ENCODE measurements around the gene WNK2. TPM values are rescaled to one million over a fixed set of nuclear protein-coding genes. Genes with fewer than 3 reads are reported as not detected.

Gene WNK2
- total RNA-seq, 2 experiments from 2014 or later: 0.05 TPM; not detected in 1

GRCh38 chr9:93211654-93212001 lies 27.7 kb downstream of the WNK2 start:
- Mint-ChIP-seq H3K4me1 (no peaks in the 10 kb centered on the region), H3K27me3 (peaks cover 6% of the 10 kb centered on the region), H3K4me3 (no peak overlapping the region), H3K36me3 (ENCODE audit: low read depth) (no peaks in the 10 kb centered on the region), H3K9me3 (peaks cover 9% of the 10 kb centered on the region), H3K27ac (no peak overlapping the region)
- ChIA-PET POLR2A (no interaction called here), CTCF (no interaction called here)
- DNase-seq: no peak

GRCh38 chr9:93212409-93212808 lies 28.5 kb downstream of the WNK2 start:
- peaks cover 6% of the 10 kb centered on the region for H3K27me3 Mint-ChIP-seq
- POLR2A ChIA-PET: no interaction called here
- CTCF ChIA-PET: no interaction called here

GRCh38 chr9:93216073-93216365 lies 32.1 kb downstream of the WNK2 start:
- Mint-ChIP-seq H3K27ac (no peak overlapping the region), H3K4me3 (no peak overlapping the region), H3K4me1 (no peaks in the 10 kb centered on the region), H3K27me3 (peaks cover 6% of the 10 kb centered on the region), H3K36me3 (ENCODE audit: low read depth) (no peaks in the 10 kb centered on the region), H3K9me3 (peaks cover 2% of the 10 kb centered on the region)
- ChIA-PET POLR2A (no interaction called here), CTCF (no interaction called here)
- DNase-seq: no peak

More at GRCh38 chr9:93212409-93212808, 28.5 kb downstream of the WNK2 start:
- Mint-ChIP-seq H3K9me3 (peaks cover 9% of the 10 kb centered on the region), H3K4me3 (no peak overlapping the region), H3K27ac (no peak overlapping the region), H3K4me1 (no peaks in the 10 kb centered on the region), H3K36me3 (ENCODE audit: low read depth) (no peaks in the 10 kb centered on the region)
- DNase-seq: no peak

- DNase-seq: no peak
- ChIA-PET CTCF (no interaction called here), POLR2A (no interaction called here)
- peaks cover 2% of the 10 kb centered on the region for H3K9me3 Mint-ChIP-seq
- peaks cover 9% of the 10 kb centered on the region for H3K27me3 Mint-ChIP-seq
- no peaks in the 10 kb centered on the region for H3K4me1 Mint-ChIP-seq
- no peak overlapping the region for H3K4me3 Mint-ChIP-seq
- H3K27ac Mint-ChIP-seq: no peak overlapping the region
- no peaks in the 10 kb centered on the region for H3K36me3 Mint-ChIP-seq (ENCODE audit: low read depth)
These were observed 33.8 kb downstream of the WNK2 start for GRCh38 chr9:93217706-93218105.

- Mint-ChIP-seq H3K27ac (no peak overlapping the region), H3K27me3 (peaks cover 5% of the 10 kb centered on the region), H3K9me3 (peaks cover 2% of the 10 kb centered on the region), H3K4me3 (no peak overlapping the region), H3K36me3 (ENCODE audit: low read depth) (no peaks in the 10 kb centered on the region), H3K4me1 (no peaks in the 10 kb centered on the region)
- POLR2A ChIA-PET: no interaction called here
- no peak for DNase-seq
- CTCF ChIA-PET: no interaction called here
These were observed 34.2 kb downstream of the WNK2 start for GRCh38 chr9:93218161-93218560.

GRCh38 chr9:93218671-93219420 lies 34.9 kb downstream of the WNK2 start:
- H3K27ac Mint-ChIP-seq: no peak overlapping the region
- no peaks in the 10 kb centered on the region for H3K4me1 Mint-ChIP-seq
- H3K27me3 Mint-ChIP-seq: peaks cover 5% of the 10 kb centered on the region
- H3K36me3 Mint-ChIP-seq (ENCODE audit: low read depth): no peaks in the 10 kb centered on the region
- peaks cover 2% of the 10 kb centered on the region for H3K9me3 Mint-ChIP-seq
- ChIA-PET POLR2A (no interaction called here), CTCF (interaction anchor here (0.6 kb wide), 1 partner anchor 906 kb away, joined by 3 read pairs; no protein-coding TSS in a partner anchor)
- DNase-seq: no peak
- H3K4me3 Mint-ChIP-seq: no peak overlapping the region

GRCh38 chr9:93219692-93220091 lies 35.8 kb downstream of the WNK2 start:
- peaks cover 5% of the 10 kb centered on the region for H3K27me3 Mint-ChIP-seq
- H3K4me1 Mint-ChIP-seq: no peaks in the 10 kb centered on the region
- no peak overlapping the region for H3K4me3 Mint-ChIP-seq
- H3K36me3 Mint-ChIP-seq (ENCODE audit: low read depth): no peaks in the 10 kb centered on the region
- no peak for DNase-seq
- no peak overlapping the region for H3K27ac Mint-ChIP-seq
- ChIA-PET CTCF (interaction anchor here (0.6 kb wide), 1 partner anchor 905 kb away, joined by 3 read pairs; no protein-coding TSS in a partner anchor), POLR2A (no interaction called here)
- peaks cover 2% of the 10 kb centered on the region for H3K9me3 Mint-ChIP-seq

GRCh38 chr9:93220627-93221026 lies 36.7 kb downstream of the WNK2 start:
- no peak for DNase-seq
- CTCF ChIA-PET: no interaction called here
- Mint-ChIP-seq H3K4me1 (no peaks in the 10 kb centered on the region), H3K27ac (no peak overlapping the region), H3K27me3 (peaks cover 3% of the 10 kb centered on the region), H3K9me3 (no peaks in the 10 kb centered on the region), H3K36me3 (ENCODE audit: low read depth) (no peaks in the 10 kb centered on the region), H3K4me3 (no peak overlapping the region)
- POLR2A ChIA-PET: no interaction called here

GRCh38 chr9:93221044-93221443 lies 37.1 kb downstream of the WNK2 start:
- CTCF ChIA-PET: no interaction called here
- Mint-ChIP-seq H3K4me3 (no peak overlapping the region), H3K4me1 (no peaks in the 10 kb centered on the region), H3K36me3 (ENCODE audit: low read depth) (no peaks in the 10 kb centered on the region), H3K9me3 (no peaks in the 10 kb centered on the region), H3K27ac (no peak overlapping the region), H3K27me3 (peaks cover 3% of the 10 kb centered on the region)
- no peak for DNase-seq
- POLR2A ChIA-PET: no interaction called here

- H3K9me3 Mint-ChIP-seq: no peaks in the 10 kb centered on the region
- ChIA-PET CTCF (no interaction called here), POLR2A (no interaction called here)
- no peak for DNase-seq
- no peak overlapping the region for H3K27ac Mint-ChIP-seq
- H3K36me3 Mint-ChIP-seq (ENCODE audit: low read depth): no peaks in the 10 kb centered on the region
- no peaks in the 10 kb centered on the region for H3K4me1 Mint-ChIP-seq
- H3K27me3 Mint-ChIP-seq: peaks cover 5% of the 10 kb centered on the region
- H3K4me3 Mint-ChIP-seq: no peak overlapping the region
These were observed 38.9 kb downstream of the WNK2 start for GRCh38 chr9:93222890-93223259.

GRCh38 chr9:93223260-93224180 lies 39.6 kb downstream of the WNK2 start:
- H3K27ac Mint-ChIP-seq: no peak overlapping the region
- ChIA-PET CTCF (no interaction called here), POLR2A (no interaction called here)
- no peak overlapping the region for H3K4me3 Mint-ChIP-seq
- H3K9me3 Mint-ChIP-seq: no peaks in the 10 kb centered on the region
- no peaks in the 10 kb centered on the region for H3K36me3 Mint-ChIP-seq (ENCODE audit: low read depth)
- H3K27me3 Mint-ChIP-seq: peaks cover 5% of the 10 kb centered on the region
- no peak for DNase-seq
- H3K4me1 Mint-ChIP-seq: no peaks in the 10 kb centered on the region

- Mint-ChIP-seq H3K9me3 (no peaks in the 10 kb centered on the region), H3K36me3 (ENCODE audit: low read depth) (no peaks in the 10 kb centered on the region), H3K27me3 (peaks cover 9% of the 10 kb centered on the region), H3K4me3 (no peak overlapping the region), H3K27ac (no peak overlapping the region), H3K4me1 (no peaks in the 10 kb centered on the region)
- CTCF ChIA-PET: no interaction called here
- POLR2A ChIA-PET: no interaction called here
- DNase-seq: no peak
These were observed 40.7 kb downstream of the WNK2 start for GRCh38 chr9:93224591-93224990.

- H3K9me3 Mint-ChIP-seq: no peaks in the 10 kb centered on the region
- no peaks in the 10 kb centered on the region for H3K36me3 Mint-ChIP-seq (ENCODE audit: low read depth)
- CTCF ChIA-PET: no interaction called here
These were observed 41.5 kb downstream of the WNK2 start for GRCh38 chr9:93225417-93225816.

GRCh38 chr9:93225892-93226291 lies 42.0 kb downstream of the WNK2 start:
- CTCF ChIA-PET: no interaction called here
- H3K4me3 Mint-ChIP-seq: no peak overlapping the region
- no peaks in the 10 kb centered on the region for H3K36me3 Mint-ChIP-seq (ENCODE audit: low read depth)
- no peak overlapping the region for H3K27ac Mint-ChIP-seq
- peaks cover 10% of the 10 kb centered on the region for H3K27me3 Mint-ChIP-seq
- peaks cover 3% of the 10 kb centered on the region for H3K4me1 Mint-ChIP-seq
- no peaks in the 10 kb centered on the region for H3K9me3 Mint-ChIP-seq
- no peak for DNase-seq
- POLR2A ChIA-PET: no interaction called here

More at GRCh38 chr9:93225417-93225816, 41.5 kb downstream of the WNK2 start:
- no peak overlapping the region for H3K27ac Mint-ChIP-seq
- no peak for DNase-seq
- no peak overlapping the region for H3K4me3 Mint-ChIP-seq
- peaks cover 3% of the 10 kb centered on the region for H3K4me1 Mint-ChIP-seq
- POLR2A ChIA-PET: no interaction called here
- peaks cover 9% of the 10 kb centered on the region for H3K27me3 Mint-ChIP-seq

Data from activated CD4-positive, alpha-beta memory T cell treated with anti-CD3 and anti-CD28 coated beads, Interleukin-2, amount 10 ng/mL, durations not matched to agents 7 days and 5 days (primary cell).